Ectodermal cell (in vitro differentiated cells): ENCODE data around the gene ARHGAP42.
"Not testable (repeated sequence)": the region's sequence is repeated elsewhere in the genome, so short reads cannot be mapped to it uniquely, and the experiment has no call there.

ENCODE experiments used
- H3K27ac ChIP-seq: 2 replicates; pipeline ENCODE4 v1.7.0; 2013; ENCODE audit warnings: mild to moderate bottlenecking, low read depth, low read length; ENCODE audit not compliant: insufficient read depth, poor library complexity, severe bottlenecking
- H3K27me3 ChIP-seq: 2 replicates; pipeline ENCODE4 v1.7.0; 2013; ENCODE audit warnings: mild to moderate bottlenecking, low read length; ENCODE audit not compliant: insufficient read depth, control insufficient read depth, poor library complexity, severe bottlenecking
- H3K36me3 ChIP-seq: one replicate; pipeline ENCODE4 v1.7.0; 2013; ENCODE audit warnings: low read length; ENCODE audit not compliant: control insufficient read depth, insufficient read depth
- H3K4me1 ChIP-seq: one replicate; pipeline ENCODE4 v1.7.0; 2013; ENCODE audit warnings: low read length; ENCODE audit not compliant: control insufficient read depth, insufficient read depth
- H3K4me3 ChIP-seq: 2 replicates; pipeline ENCODE4 v1.7.0; 2013; ENCODE audit warnings: low read depth, low read length, control low read depth; ENCODE audit not compliant: insufficient read depth
- H3K9me3 ChIP-seq: 2 replicates; pipeline ENCODE4 v1.7.0; 2013; ENCODE audit warnings: mild to moderate bottlenecking, low read length, moderate library complexity; ENCODE audit not compliant: control insufficient read depth
- WGBS, 2 experiments: methylation state at CpG; one replicate each; pipeline ENCODE4 v1.1.7; 2013; ENCODE audit warnings: missing lambda C conversion rate in 2 of 2; 5-methylcytosine and 5-hydroxymethylcytosine counted together

The ARHGAP42 gene

GRCh38 chr11:100663996-100664395 is 23.1 kb upstream of the ARHGAP42 start:
- Histone ChIP-seq H3K9me3 (no peaks in the 10 kb centered on the region), H3K36me3 (no peaks in the 10 kb centered on the region)
- 94% methylated on average over 4 of the region's 4 CpGs for WGBS, 2 experiments

DNA sequence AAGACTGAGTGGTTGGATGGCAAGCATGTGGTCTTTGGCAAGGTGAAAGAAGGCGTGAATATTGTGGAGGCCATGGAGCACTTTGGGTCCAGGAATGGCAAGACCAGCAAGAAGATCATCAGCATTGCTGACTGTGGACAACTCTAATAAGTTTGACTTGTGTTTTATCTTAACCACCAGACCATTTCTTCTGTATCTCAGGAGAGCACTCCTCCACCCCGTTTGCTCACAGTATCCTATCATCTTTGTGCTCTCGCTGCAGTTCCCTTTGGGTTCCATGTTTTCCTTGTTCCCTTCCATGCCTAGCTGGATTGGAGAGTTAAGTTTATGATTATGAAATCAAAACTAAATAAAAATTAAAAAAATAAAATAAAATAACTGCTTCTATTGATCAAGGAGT is 20.3 kb upstream of the ARHGAP42 start:
- WGBS, 2 experiments: 80 to 98% methylated on average over 2 to 3 of the region's 3 CpGs
- H3K4me3 ChIP-seq, H3K27me3 ChIP-seq, H3K4me1 ChIP-seq, H3K9me3 ChIP-seq, H3K27ac ChIP-seq, H3K36me3 ChIP-seq: not testable (repeated sequence)

More at GRCh38 chr11:100663996-100664395, 23.1 kb upstream of the ARHGAP42 start:
- Histone ChIP-seq H3K27me3 (no peaks in the 10 kb centered on the region), H3K4me1 (no peaks in the 10 kb centered on the region), H3K27ac (no peak overlapping the region), H3K4me3 (no peak overlapping the region)

GRCh38 chr11:100667449-100667848 is 19.6 kb upstream of the ARHGAP42 start:
- WGBS, 2 experiments: 92 to 94% methylated on average over 5 to 6 of the region's 6 CpGs
- Histone ChIP-seq H3K27ac (no peak overlapping the region), H3K27me3 (no peaks in the 10 kb centered on the region), H3K4me1 (no peaks in the 10 kb centered on the region), H3K9me3 (no peaks in the 10 kb centered on the region), H3K36me3 (no peaks in the 10 kb centered on the region), H3K4me3 (no peak overlapping the region)

DNA sequence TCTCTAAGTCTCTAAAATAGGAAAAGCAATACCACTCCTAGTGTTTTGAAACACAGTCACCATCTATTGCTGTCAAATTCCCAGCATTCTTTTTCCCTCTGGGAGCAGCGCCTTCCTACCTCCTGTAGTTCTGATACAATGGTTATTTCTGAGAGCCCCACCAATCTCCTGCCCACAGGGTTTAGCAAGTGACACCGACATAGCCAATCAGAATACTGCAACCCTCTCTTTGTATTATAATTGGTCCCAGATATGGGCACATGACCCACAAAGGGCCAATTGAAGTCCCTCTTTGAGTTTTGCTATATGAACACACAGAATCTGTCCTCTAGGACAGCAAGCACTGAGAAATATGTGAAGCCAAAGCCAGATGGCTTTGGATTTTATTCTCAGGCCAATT is 16.9 kb upstream of the ARHGAP42 start:
- H3K9me3 ChIP-seq: no peaks in the 10 kb centered on the region
- H3K27me3 ChIP-seq: no peaks in the 10 kb centered on the region
- H3K27ac ChIP-seq: no peak overlapping the region
- H3K4me1 ChIP-seq: no peaks in the 10 kb centered on the region
- H3K4me3 ChIP-seq: no peak overlapping the region
- H3K36me3 ChIP-seq: no peaks in the 10 kb centered on the region
- 89 to 91% methylated on average over 2 of the region's 2 CpGs for WGBS, 2 experiments

DNA sequence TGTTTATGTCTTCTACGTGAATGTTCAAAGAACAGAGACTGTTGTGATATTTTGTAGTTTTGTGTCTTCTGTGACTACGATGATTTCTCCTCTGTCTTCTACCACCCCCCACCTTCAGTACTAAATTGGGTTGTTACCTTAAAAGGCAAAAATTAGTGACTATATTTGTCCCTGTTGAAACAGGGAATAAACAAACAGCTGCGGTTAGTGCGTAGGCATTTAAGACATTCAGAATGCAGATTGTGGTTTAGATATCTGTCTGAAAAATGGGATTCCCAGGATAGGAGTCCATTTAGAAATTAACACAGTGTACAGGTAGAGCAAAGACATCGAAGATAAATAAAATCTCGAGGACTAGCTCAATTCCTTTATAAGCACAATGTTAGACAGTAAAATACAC is 15.6 kb upstream of the ARHGAP42 start:
- Histone ChIP-seq H3K36me3 (no peaks in the 10 kb centered on the region), H3K4me3 (no peak overlapping the region), H3K9me3 (no peaks in the 10 kb centered on the region), H3K4me1 (no peaks in the 10 kb centered on the region), H3K27ac (no peak overlapping the region), H3K27me3 (no peaks in the 10 kb centered on the region)
- WGBS, 2 experiments: 95 to 96% methylated on average over 4 to 5 of the region's 6 CpGs

- H3K27ac ChIP-seq: no peak overlapping the region
- H3K9me3 ChIP-seq: no peaks in the 10 kb centered on the region
- no peak overlapping the region for H3K4me3 ChIP-seq
- no peaks in the 10 kb centered on the region for H3K27me3 ChIP-seq
- WGBS, 2 experiments: 96 to 99% methylated on average over 3 of the region's 3 CpGs
- H3K36me3 ChIP-seq: no peaks in the 10 kb centered on the region
- no peaks in the 10 kb centered on the region for H3K4me1 ChIP-seq
Observed at GRCh38 chr11:100672498-100673033, 14.5 kb upstream of the ARHGAP42 start.

DNA sequence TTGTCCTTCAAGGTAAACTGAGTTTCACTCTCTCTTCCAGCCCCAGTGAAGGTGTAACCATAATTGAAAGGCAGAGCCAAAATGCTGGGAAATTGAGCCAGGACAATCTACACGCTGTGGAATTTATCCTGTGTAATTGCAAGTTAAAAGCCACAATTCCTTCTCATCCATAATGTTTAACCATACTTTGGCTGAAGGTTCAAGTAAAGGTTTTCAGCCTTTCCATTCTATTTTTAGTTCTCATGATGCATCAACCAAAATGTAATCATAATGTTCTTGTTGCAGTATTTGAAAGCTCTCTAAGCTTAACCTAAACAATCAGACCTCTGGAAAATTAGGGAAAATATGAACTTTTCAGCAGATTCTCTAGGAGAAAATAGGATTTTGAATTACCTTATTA is 14.0 kb upstream of the ARHGAP42 start:
- Histone ChIP-seq H3K36me3 (no peaks in the 10 kb centered on the region), H3K27ac (no peak overlapping the region), H3K4me1 (no peaks in the 10 kb centered on the region), H3K4me3 (no peak overlapping the region), H3K9me3 (no peaks in the 10 kb centered on the region), H3K27me3 (no peaks in the 10 kb centered on the region)
- WGBS, 2 experiments: 88 to 100% methylated on average over 1 of the region's 1 CpG

DNA sequence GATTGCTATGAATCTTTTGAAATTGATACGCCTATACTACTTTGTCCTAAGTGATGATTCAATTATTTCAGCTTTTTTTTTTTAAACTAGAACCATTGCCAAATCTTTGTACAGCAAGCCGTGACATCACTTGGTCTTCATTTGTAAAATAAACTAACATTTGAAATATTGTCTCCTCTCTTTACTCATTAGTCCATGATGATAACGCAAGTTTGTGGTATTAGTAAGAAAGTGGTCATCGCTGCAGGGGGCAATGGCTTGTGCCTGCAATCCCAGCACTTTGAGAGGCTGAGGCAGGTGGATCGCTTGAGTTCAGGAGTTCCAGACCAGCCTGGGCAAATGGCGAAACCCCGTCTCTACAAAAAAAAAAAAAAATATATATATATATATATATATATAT is 12.9 kb upstream of the ARHGAP42 start:
- Histone ChIP-seq H3K9me3 (no peaks in the 10 kb centered on the region), H3K36me3 (no peaks in the 10 kb centered on the region), H3K4me3 (no peak overlapping the region), H3K4me1 (no peaks in the 10 kb centered on the region), H3K27me3 (no peaks in the 10 kb centered on the region), H3K27ac (no peak overlapping the region)
- 90 to 95% methylated on average over 5 of the region's 7 CpGs for WGBS, 2 experiments

- WGBS, 2 experiments: 89 to 91% methylated on average over 4 of the region's 4 CpGs
Observed at GRCh38 chr11:100675115-100675650, 11.9 kb upstream of the ARHGAP42 start.

DNA sequence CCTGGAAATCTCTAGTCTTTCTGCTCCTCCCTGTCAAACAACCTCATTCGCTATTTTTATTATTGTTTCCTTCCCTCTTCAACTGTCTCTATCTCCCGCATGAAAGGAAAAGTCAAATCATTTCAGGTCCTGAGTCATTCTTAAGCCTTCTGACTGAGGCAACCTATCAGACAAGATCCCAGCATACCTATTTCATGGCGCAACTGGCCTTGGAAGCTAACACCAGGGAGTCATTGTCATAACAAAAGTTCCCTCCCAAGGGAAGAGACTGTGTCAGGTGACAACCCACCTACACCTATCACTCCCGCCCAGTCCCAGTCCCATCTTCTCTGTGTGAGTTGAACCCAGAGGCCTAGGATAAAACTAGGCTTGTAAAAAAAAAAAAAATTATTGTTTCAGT is 10.2 kb upstream of the ARHGAP42 start:
- H3K27ac ChIP-seq: no peak overlapping the region
- no peak overlapping the region for H3K4me3 ChIP-seq
- WGBS, 2 experiments: 38 to 54% methylated on average over 3 to 4 of the region's 4 CpGs
- H3K36me3 ChIP-seq: no peaks in the 10 kb centered on the region
- H3K9me3 ChIP-seq: no peaks in the 10 kb centered on the region
- H3K27me3 ChIP-seq: no peaks in the 10 kb centered on the region
- no peaks in the 10 kb centered on the region for H3K4me1 ChIP-seq

More at GRCh38 chr11:100675115-100675650, 11.9 kb upstream of the ARHGAP42 start:
- Histone ChIP-seq H3K9me3 (no peaks in the 10 kb centered on the region), H3K4me1 (no peaks in the 10 kb centered on the region), H3K27me3 (no peaks in the 10 kb centered on the region), H3K36me3 (no peaks in the 10 kb centered on the region), H3K4me3 (no peak overlapping the region), H3K27ac (no peak overlapping the region)

DNA sequence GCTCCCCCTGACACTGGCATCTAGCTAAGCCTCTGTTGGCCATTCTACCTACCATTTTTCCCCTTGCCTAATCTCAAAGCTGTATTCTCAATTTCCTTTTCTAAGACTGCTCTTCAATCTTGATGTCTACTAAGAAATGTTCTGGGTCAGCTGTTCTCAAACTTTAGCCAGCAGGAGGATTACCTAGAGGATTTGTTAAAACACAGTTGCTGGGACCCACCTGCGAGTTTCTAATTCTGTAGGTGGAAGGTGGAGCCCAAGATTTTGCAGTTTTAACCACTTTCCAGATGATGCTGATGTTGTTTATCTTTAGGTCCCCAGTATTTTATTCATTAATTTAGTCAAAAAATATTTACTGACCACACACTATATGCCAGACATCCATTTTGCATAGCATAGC is 9.3 kb upstream of the ARHGAP42 start:
- 90 to 100% methylated on average over 1 of the region's 1 CpG for WGBS, 2 experiments
- H3K27ac ChIP-seq: no peak overlapping the region

More for the DNA sequence above, 9.3 kb upstream of the ARHGAP42 start:
- no peak overlapping the region for H3K4me3 ChIP-seq
- H3K27me3 ChIP-seq: no peaks in the 10 kb centered on the region
- no peaks in the 10 kb centered on the region for H3K36me3 ChIP-seq
- H3K4me1 ChIP-seq: no peaks in the 10 kb centered on the region
- no peaks in the 10 kb centered on the region for H3K9me3 ChIP-seq
